ENCODE data around the gene TAS2R39. TPM values are rescaled to one million over a fixed set of nuclear protein-coding genes. Genes with fewer than 3 reads are reported as not detected.

The TAS2R39 gene
- total and polyA plus RNA-seq, 2 experiments from 2014 or later: 0.21 TPM; not detected in 1

DNA sequence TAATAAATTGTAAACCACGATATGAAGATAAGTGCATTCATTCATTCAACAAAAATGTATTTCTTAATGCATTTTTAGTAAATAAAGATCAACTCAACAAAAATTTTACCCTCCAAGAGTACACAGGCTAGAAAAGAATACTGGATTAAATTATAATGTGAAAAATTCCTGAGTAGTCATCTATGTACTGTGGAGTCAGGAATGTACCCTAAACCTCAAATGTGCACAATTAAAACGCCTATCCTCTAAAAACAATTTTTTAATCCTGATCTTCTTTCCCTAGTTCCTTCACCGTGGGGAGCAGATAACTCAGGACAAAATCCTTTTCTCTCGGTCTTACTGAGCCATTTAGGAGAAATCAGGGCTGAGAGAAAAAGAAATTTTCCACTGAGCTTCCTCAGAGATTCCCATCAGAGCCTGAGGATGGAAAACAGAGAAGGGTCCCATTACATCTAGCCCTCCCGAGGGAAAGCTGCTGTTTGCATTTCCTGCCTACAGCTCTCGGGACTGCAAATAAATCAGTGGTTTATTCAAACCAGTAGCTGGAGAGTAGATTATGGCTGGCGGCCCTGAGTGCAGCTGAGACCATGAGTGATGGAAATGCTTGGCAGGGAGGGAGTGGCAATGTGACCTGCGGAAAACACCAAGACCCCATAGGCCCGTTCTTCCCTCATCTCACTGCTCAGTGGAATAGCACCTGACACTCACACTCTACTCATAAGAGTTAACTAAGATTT is 46.0 kb downstream of the TAS2R39 start:
- H3K9me3 Mint-ChIP-seq: no peaks in the 10 kb centered on the region

More for the DNA sequence above, 46.0 kb downstream of the TAS2R39 start:
- Mint-ChIP-seq H3K4me3 (no peak overlapping the region), H3K27me3 (ENCODE audit: insufficient read depth, low read depth, poor library complexity) (no peaks in the 10 kb centered on the region), H3K4me1 (peaks cover 9% of the 10 kb centered on the region; the same call in 2 of the 3 replicates), H3K36me3 (ENCODE audit: low read depth) (no peaks in the 10 kb centered on the region), H3K27ac (no peak overlapping the region)
- Histone ChIP-seq H2AFZ (peak overlapping the region; percentile 87), H3K27ac (ENCODE audit: low read depth) (peak overlapping the region; percentile 56; the same call in 1 of the 2 replicates), H3K27me3 (ENCODE audit: insufficient read depth) (no peaks in the 10 kb centered on the region), H3K36me3 (ENCODE audit: insufficient read depth) (no peaks in the 10 kb centered on the region), H3K9me2 (ENCODE audit: insufficient read depth) (no peaks in the 10 kb centered on the region), H3K4me3 (no peak overlapping the region), H3F3A (replicated peaks; ENCODE audit: low read depth) (no peaks in the 10 kb centered on the region), H4K20me1 (replicated peaks; ENCODE audit: insufficient read depth) (no peaks in the 10 kb centered on the region), H3K4me2 (peak overlapping the region; percentile 42; the same call in 1 of the 2 replicates), H3K79me2 (replicated peaks; ENCODE audit: insufficient read depth) (no peaks in the 10 kb centered on the region), H3K4me1 (ENCODE audit: insufficient read depth) (peaks cover 15% of the 10 kb centered on the region)
- peak; percentile 58 for DNase-seq (ENCODE audit: low spot score)
- TF ChIP-seq POLR2AphosphoS5 (IDR thresholded peaks at IDR 0.05; ENCODE audit: low read depth): no peak
- no peak for TF ChIP-seq ZNF331 (CRISPR knock-in tag; IDR thresholded peaks at IDR 0.05; ENCODE audit: low read depth)
- TF ChIP-seq, protein P1, sequence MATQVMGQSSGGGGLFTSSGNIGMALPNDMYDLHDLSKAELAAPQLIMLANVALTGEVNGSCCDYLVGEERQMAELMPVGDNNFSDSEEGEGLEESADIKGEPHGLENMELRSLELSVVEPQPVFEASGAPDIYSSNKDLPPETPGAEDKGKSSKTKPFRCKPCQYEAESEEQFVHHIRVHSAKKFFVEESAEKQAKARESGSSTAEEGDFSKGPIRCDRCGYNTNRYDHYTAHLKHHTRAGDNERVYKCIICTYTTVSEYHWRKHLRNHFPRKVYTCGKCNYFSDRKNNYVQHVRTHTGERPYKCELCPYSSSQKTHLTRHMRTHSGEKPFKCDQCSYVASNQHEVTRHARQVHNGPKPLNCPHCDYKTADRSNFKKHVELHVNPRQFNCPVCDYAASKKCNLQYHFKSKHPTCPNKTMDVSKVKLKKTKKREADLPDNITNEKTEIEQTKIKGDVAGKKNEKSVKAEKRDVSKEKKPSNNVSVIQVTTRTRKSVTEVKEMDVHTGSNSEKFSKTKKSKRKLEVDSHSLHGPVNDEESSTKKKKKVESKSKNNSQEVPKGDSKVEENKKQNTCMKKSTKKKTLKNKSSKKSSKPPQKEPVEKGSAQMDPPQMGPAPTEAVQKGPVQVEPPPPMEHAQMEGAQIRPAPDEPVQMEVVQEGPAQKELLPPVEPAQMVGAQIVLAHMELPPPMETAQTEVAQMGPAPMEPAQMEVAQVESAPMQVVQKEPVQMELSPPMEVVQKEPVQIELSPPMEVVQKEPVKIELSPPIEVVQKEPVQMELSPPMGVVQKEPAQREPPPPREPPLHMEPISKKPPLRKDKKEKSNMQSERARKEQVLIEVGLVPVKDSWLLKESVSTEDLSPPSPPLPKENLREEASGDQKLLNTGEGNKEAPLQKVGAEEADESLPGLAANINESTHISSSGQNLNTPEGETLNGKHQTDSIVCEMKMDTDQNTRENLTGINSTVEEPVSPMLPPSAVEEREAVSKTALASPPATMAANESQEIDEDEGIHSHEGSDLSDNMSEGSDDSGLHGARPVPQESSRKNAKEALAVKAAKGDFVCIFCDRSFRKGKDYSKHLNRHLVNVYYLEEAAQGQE (IDR thresholded peaks at IDR 0.05; ENCODE audit: unreplicated experiment): no peak
- TF ChIP-seq EZH2 (IDR thresholded peaks at IDR 0.05; ENCODE audit: low read depth, unreplicated experiment): no peak
- no peak for TF ChIP-seq EZH2phosphoT487 (IDR thresholded peaks at IDR 0.05; ENCODE audit: unreplicated experiment)
- TF ChIP-seq, protein P2, sequence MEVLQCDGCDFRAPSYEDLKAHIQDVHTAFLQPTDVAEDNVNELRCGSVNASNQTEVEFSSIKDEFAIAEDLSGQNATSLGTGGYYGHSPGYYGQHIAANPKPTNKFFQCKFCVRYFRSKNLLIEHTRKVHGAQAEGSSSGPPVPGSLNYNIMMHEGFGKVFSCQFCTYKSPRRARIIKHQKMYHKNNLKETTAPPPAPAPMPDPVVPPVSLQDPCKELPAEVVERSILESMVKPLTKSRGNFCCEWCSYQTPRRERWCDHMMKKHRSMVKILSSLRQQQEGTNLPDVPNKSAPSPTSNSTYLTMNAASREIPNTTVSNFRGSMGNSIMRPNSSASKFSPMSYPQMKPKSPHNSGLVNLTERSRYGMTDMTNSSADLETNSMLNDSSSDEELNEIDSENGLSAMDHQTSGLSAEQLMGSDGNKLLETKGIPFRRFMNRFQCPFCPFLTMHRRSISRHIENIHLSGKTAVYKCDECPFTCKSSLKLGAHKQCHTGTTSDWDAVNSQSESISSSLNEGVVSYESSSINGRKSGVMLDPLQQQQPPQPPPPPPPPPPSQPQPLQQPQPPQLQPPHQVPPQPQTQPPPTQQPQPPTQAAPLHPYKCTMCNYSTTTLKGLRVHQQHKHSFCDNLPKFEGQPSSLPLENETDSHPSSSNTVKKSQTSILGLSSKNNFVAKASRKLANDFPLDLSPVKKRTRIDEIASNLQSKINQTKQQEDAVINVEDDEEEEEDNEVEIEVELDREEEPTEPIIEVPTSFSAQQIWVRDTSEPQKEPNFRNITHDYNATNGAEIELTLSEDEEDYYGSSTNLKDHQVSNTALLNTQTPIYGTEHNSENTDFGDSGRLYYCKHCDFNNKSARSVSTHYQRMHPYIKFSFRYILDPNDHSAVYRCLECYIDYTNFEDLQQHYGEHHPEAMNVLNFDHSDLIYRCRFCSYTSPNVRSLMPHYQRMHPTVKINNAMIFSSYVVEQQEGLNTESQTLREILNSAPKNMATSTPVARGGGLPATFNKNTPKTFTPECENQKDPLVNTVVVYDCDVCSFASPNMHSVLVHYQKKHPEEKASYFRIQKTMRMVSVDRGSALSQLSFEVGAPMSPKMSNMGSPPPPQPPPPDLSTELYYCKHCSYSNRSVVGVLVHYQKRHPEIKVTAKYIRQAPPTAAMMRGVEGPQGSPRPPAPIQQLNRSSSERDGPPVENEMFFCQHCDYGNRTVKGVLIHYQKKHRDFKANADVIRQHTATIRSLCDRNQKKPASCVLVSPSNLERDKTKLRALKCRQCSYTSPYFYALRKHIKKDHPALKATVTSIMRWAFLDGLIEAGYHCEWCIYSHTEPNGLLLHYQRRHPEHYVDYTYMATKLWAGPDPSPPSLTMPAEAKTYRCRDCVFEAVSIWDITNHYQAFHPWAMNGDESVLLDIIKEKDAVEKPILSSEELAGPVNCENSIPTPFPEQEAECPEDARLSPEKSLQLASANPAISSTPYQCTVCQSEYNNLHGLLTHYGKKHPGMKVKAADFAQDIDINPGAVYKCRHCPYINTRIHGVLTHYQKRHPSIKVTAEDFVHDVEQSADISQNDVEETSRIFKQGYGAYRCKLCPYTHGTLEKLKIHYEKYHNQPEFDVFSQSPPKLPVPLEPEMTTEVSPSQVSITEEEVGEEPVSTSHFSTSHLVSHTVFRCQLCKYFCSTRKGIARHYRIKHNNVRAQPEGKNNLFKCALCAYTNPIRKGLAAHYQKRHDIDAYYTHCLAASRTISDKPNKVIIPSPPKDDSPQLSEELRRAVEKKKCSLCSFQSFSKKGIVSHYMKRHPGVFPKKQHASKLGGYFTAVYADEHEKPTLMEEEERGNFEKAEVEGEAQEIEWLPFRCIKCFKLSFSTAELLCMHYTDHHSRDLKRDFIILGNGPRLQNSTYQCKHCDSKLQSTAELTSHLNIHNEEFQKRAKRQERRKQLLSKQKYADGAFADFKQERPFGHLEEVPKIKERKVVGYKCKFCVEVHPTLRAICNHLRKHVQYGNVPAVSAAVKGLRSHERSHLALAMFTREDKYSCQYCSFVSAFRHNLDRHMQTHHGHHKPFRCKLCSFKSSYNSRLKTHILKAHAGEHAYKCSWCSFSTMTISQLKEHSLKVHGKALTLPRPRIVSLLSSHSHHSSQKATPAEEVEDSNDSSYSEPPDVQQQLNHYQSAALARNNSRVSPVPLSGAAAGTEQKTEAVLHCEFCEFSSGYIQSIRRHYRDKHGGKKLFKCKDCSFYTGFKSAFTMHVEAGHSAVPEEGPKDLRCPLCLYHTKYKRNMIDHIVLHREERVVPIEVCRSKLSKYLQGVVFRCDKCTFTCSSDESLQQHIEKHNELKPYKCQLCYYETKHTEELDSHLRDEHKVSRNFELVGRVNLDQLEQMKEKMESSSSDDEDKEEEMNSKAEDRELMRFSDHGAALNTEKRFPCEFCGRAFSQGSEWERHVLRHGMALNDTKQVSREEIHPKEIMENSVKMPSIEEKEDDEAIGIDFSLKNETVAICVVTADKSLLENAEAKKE (CRISPR knock-in tag; IDR thresholded peaks at IDR 0.05): no peak
- TF ChIP-seq, protein P3, sequence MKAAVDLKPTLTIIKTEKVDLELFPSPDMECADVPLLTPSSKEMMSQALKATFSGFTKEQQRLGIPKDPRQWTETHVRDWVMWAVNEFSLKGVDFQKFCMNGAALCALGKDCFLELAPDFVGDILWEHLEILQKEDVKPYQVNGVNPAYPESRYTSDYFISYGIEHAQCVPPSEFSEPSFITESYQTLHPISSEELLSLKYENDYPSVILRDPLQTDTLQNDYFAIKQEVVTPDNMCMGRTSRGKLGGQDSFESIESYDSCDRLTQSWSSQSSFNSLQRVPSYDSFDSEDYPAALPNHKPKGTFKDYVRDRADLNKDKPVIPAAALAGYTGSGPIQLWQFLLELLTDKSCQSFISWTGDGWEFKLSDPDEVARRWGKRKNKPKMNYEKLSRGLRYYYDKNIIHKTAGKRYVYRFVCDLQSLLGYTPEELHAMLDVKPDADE (IDR thresholded peaks at IDR 0.05): no peak
- no peak for TF ChIP-seq STAT1 (IDR thresholded peaks at IDR 0.05; ENCODE audit: unreplicated experiment)
- TF ChIP-seq NANOG (IDR thresholded peaks at IDR 0.05; ENCODE audit: borderline replicate concordance): no peak
- TF ChIP-seq CREB1 (CRISPR knock-in tag; IDR thresholded peaks at IDR 0.05; ENCODE audit: low read depth): no peak
- TF ChIP-seq ZNF114 (CRISPR knock-in tag; IDR thresholded peaks at IDR 0.05): no peak
- TF ChIP-seq JUNB (IDR thresholded peaks at IDR 0.05; ENCODE audit: unreplicated experiment): no peak
- TF ChIP-seq, protein P4, sequence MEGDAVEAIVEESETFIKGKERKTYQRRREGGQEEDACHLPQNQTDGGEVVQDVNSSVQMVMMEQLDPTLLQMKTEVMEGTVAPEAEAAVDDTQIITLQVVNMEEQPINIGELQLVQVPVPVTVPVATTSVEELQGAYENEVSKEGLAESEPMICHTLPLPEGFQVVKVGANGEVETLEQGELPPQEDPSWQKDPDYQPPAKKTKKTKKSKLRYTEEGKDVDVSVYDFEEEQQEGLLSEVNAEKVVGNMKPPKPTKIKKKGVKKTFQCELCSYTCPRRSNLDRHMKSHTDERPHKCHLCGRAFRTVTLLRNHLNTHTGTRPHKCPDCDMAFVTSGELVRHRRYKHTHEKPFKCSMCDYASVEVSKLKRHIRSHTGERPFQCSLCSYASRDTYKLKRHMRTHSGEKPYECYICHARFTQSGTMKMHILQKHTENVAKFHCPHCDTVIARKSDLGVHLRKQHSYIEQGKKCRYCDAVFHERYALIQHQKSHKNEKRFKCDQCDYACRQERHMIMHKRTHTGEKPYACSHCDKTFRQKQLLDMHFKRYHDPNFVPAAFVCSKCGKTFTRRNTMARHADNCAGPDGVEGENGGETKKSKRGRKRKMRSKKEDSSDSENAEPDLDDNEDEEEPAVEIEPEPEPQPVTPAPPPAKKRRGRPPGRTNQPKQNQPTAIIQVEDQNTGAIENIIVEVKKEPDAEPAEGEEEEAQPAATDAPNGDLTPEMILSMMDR (conservative IDR thresholded peaks at IDR 0.05; ENCODE audit: low read depth in 2 of 2): no peak
- peak; percentile 80 for ATAC-seq

All from GM23338 (cell line).